H1 (cell line): ENCODE results near the gene SCN8A. TPM values are rescaled to one million over a fixed set of nuclear protein-coding genes. Genes with fewer than 3 reads are reported as not detected.

Source experiments
- CTCF ChIA-PET: fragments of 300-600 bp; sonication (Branson Sonifier 250); formaldehyde crosslinking; loops from one replicate; lab custom pipeline; 2021; ENCODE audit not compliant: partially characterized antibody; lab: Charles Lee
- POLR2A ChIA-PET: fragments of 300-600 bp; sonication (Branson Sonifier 250); formaldehyde crosslinking; loops from one replicate; lab custom pipeline; 2021; ENCODE audit warnings: inconsistent platforms; ENCODE audit not compliant: partially characterized antibody; lab: Charles Lee
- DNase-seq, 2 experiments: peaks; one replicate each; pipeline versions ENCODE4 v3.0.0 to v3.0.0-alpha.2; 2010 to 2022; ENCODE audit warnings: low spot score in 2 of 2, low read depth in 1 of 2, mixed read lengths in 1 of 2
- FAIRE-seq: peaks from 2 replicates; lab custom pipeline; 2011; peaks lifted over from hg19 to GRCh38; lab: Jason Lieb, UNC
- H2AFZ ChIP-seq: 2 replicates; pipeline ENCODE4 v1.8.1; 2012; ENCODE audit warnings: low read length, inconsistent platforms
- H2AK5ac ChIP-seq: 2 replicates; pipeline ENCODE4 v1.6.1; 2013; ENCODE audit warnings: low read depth, low read length
- H2BK120ac ChIP-seq: replicated peaks from 2 replicates; pipeline ENCODE3; 2013; ENCODE audit warnings: low read depth, low read length, inconsistent platforms
- H2BK12ac ChIP-seq: 2 replicates; pipeline ENCODE4 v1.6.1; 2013; ENCODE audit warnings: low read depth, low read length
- H2BK15ac ChIP-seq: 2 replicates; pipeline ENCODE4 v1.6.1; 2013; ENCODE audit warnings: low read length
- H2BK20ac ChIP-seq: 2 replicates; pipeline ENCODE4 v1.6.1; 2013; ENCODE audit warnings: low read length
- H2BK5ac ChIP-seq: 2 replicates; pipeline ENCODE4 v1.6.1; 2013; ENCODE audit warnings: low read depth, low read length
- H3K14ac ChIP-seq: 2 replicates; pipeline ENCODE4 v1.6.1; 2013; ENCODE audit warnings: inconsistent platforms; ENCODE audit not compliant: insufficient read length
- H3K18ac ChIP-seq: 2 replicates; pipeline ENCODE4 v1.6.1; 2013; ENCODE audit warnings: low read length; ENCODE audit errors: extremely low read depth
- H3K23ac ChIP-seq: 2 replicates; pipeline ENCODE4 v1.6.1; 2013; ENCODE audit warnings: inconsistent platforms; ENCODE audit not compliant: insufficient read length
- H3K23me2 ChIP-seq: 2 replicates; pipeline ENCODE4 v1.6.1; 2013; ENCODE audit warnings: low read depth, low read length
- H3K27ac ChIP-seq: 2 replicates; pipeline ENCODE4 v1.6.1; 2011; ENCODE audit warnings: low read depth, low read length, inconsistent platforms
- H3K27me3 ChIP-seq, 4 experiments: replicated peaks in 1 of 4; 1 replicate in 1 of 4; 2 replicates in 3 of 4; pipeline versions ENCODE4 v1.6.1 to v1.8.1; 2011 to 2013; ENCODE audit warnings: low read length in 3 of 4, mild to moderate bottlenecking in 3 of 4, inconsistent platforms in 2 of 4, mixed read lengths in 2 of 4, moderate library complexity in 1 of 4; ENCODE audit not compliant: control insufficient read depth in 3 of 4, insufficient read depth in 3 of 4; ENCODE audit errors: extremely low read depth in 1 of 4
- H3K36me3 ChIP-seq, 4 experiments: 2 replicates each; pipeline versions ENCODE4 v1.6.1 to v1.8.1; 2011 to 2013; ENCODE audit warnings: mild to moderate bottlenecking in 4 of 4, low read length in 3 of 4, moderate library complexity in 2 of 4, control low read depth in 1 of 4, inconsistent platforms in 1 of 4; ENCODE audit not compliant: insufficient read depth in 4 of 4, control insufficient read depth in 2 of 4
- H3K4ac ChIP-seq: replicated peaks from 2 replicates; pipeline ENCODE3; 2013; ENCODE audit warnings: low read length, low read depth, mixed read lengths, inconsistent platforms; ENCODE audit not compliant: insufficient read length
- H3K4me1 ChIP-seq, 4 experiments: replicated peaks in 1 of 4; 1 replicate in 1 of 4; 2 replicates in 3 of 4; pipeline versions ENCODE4 v1.6.1 to v1.8.1; 2011 to 2013; ENCODE audit warnings: low read length in 3 of 4, inconsistent platforms in 2 of 4, mixed read lengths in 1 of 4; ENCODE audit not compliant: insufficient read depth in 4 of 4, control insufficient read depth in 3 of 4
- H3K4me2 ChIP-seq, 2 experiments: 2 replicates each; pipeline versions ENCODE4 v1.6.1 to v1.8.1; 2011 to 2013; ENCODE audit warnings: low read depth in 2 of 2, low read length in 2 of 2, control low read depth in 1 of 2, inconsistent platforms in 1 of 2, mild to moderate bottlenecking in 1 of 2; ENCODE audit not compliant: insufficient read depth in 1 of 2
- H3K4me3 ChIP-seq, 4 experiments: fragments of 200-600, 300-600 bp in 1 of 4; sonication (generic), shearing (Covaris generic), sonication (Bioruptor Twin) in 1 of 4; 2 replicates each; pipeline versions ENCODE4 v1.5.1 to v1.8.1; 2011 to 2016; ENCODE audit warnings: low read length in 4 of 4, low read depth in 3 of 4, control low read depth in 2 of 4, inconsistent platforms in 2 of 4, mild to moderate bottlenecking in 2 of 4, mixed read lengths in 1 of 4, moderate library complexity in 1 of 4; ENCODE audit not compliant: insufficient read depth in 2 of 4; ENCODE audit errors: extremely low read depth in 1 of 4
- H3K56ac ChIP-seq: replicated peaks from 2 replicates; pipeline ENCODE3; 2013; ENCODE audit warnings: low read depth, mild to moderate bottlenecking, mixed read lengths, low read length, inconsistent platforms; ENCODE audit not compliant: insufficient read length
- H3K79me1 ChIP-seq: 2 replicates; pipeline ENCODE4 v1.6.1; 2013; ENCODE audit warnings: low read depth, low read length, control low read depth
- H3K79me2 ChIP-seq, 2 experiments: 2 replicates each; pipeline versions ENCODE4 v1.6.1 to v1.8.1; 2012 to 2013; ENCODE audit warnings: low read length in 2 of 2, mild to moderate bottlenecking in 2 of 2, inconsistent platforms in 1 of 2; ENCODE audit not compliant: insufficient read depth in 2 of 2, control insufficient read depth in 1 of 2
- H3K9ac ChIP-seq, 4 experiments: replicated peaks in 1 of 4; 1 replicate in 1 of 4; 2 replicates in 3 of 4; pipeline versions ENCODE4 v1.6.1 to v1.8.1; 2011 to 2013; ENCODE audit warnings: low read depth in 3 of 4, low read length in 3 of 4, control low read depth in 2 of 4, mild to moderate bottlenecking in 2 of 4, moderate library complexity in 2 of 4, inconsistent platforms in 1 of 4; ENCODE audit errors: extremely low read depth in 1 of 4
- H3K9me3 ChIP-seq, 2 experiments: 2 replicates each; pipeline versions ENCODE4 v1.6.1 to v1.8.1; 2012 to 2013; ENCODE audit warnings: mild to moderate bottlenecking in 2 of 2, moderate library complexity in 2 of 2, control low read depth in 1 of 2, inconsistent platforms in 1 of 2, low read depth in 1 of 2, low read length in 1 of 2, mixed read lengths in 1 of 2; ENCODE audit not compliant: insufficient read depth in 2 of 2
- H4K20me1 ChIP-seq, 2 experiments: replicated peaks in 1 of 2; 2 replicates each; pipeline versions ENCODE3 to v1.8.1; 2011 to 2013; ENCODE audit warnings: inconsistent platforms in 2 of 2, low read length in 2 of 2, mild to moderate bottlenecking in 1 of 2; ENCODE audit not compliant: insufficient read depth in 2 of 2, control insufficient read depth in 1 of 2
- H4K5ac ChIP-seq: 2 replicates; pipeline ENCODE4 v1.6.1; 2013; ENCODE audit warnings: low read length, low read depth, mixed read lengths, inconsistent platforms; ENCODE audit not compliant: insufficient read length
- H4K8ac ChIP-seq: 2 replicates; pipeline ENCODE4 v1.8.0; 2013; ENCODE audit warnings: mild to moderate bottlenecking, moderate library complexity, low read length, inconsistent platforms; ENCODE audit not compliant: insufficient read depth; ENCODE audit errors: extremely low read depth
- H4K91ac ChIP-seq: replicated peaks from 2 replicates; pipeline ENCODE3; 2013; ENCODE audit warnings: low read length, mixed read lengths, inconsistent platforms; ENCODE audit not compliant: insufficient read length
- BRCA1 ChIP-seq: IDR thresholded peaks from 2 replicates; pipeline ENCODE4 v1.6.1; 2012; ENCODE audit warnings: low read depth, low read length, improper control_type of control experiment
- HDAC6 ChIP-seq: IDR thresholded peaks from one replicate; pipeline ENCODE4 v1.7.1; 2012; ENCODE audit warnings: low read depth, mild to moderate bottlenecking, inconsistent platforms, low read length, moderate library complexity
- KDM1A ChIP-seq: fragments of 200-600, 300-600 bp; sonication (generic); IDR thresholded peaks from 2 replicates; pipeline ENCODE4 v1.7.1; 2016; ENCODE audit warnings: mild to moderate bottlenecking, low read length, borderline replicate concordance
- NANOG ChIP-seq: IDR thresholded peaks from 2 replicates; pipeline ENCODE4 v1.6.1; 2011; ENCODE audit warnings: low read length, low read depth, mild to moderate bottlenecking, inconsistent platforms; ENCODE audit not compliant: insufficient read depth, poor library complexity, severe bottlenecking
- POU5F1 ChIP-seq: IDR thresholded peaks from 2 replicates; pipeline ENCODE4 v1.6.1; 2011; ENCODE audit warnings: low read depth, mild to moderate bottlenecking, low read length, moderate library complexity
- SP1 ChIP-seq: IDR thresholded peaks from 2 replicates; pipeline ENCODE4 v1.6.1; 2011; ENCODE audit warnings: low read depth, low read length
- SP2 ChIP-seq: IDR thresholded peaks from 2 replicates; pipeline ENCODE4 v1.6.1; 2012; ENCODE audit warnings: mild to moderate bottlenecking, low read length, inconsistent platforms
- SUZ12 ChIP-seq: fragments of 200-600 bp; sonication (generic); IDR thresholded peaks from 2 replicates; pipeline ENCODE4 v1.6.1; 2012; ENCODE audit warnings: mild to moderate bottlenecking, inconsistent platforms, low read length, moderate library complexity, mixed read lengths
- WGBS, 2 experiments: shearing (Covaris generic) in 1 of 2; methylation state at CpG; one replicate each; pipeline versions ENCODE4 v1.1.6 to v1.1.7; 2013 to 2015; ENCODE audit warnings: low lambda C conversion rate in 2 of 2, mixed read lengths in 2 of 2, inconsistent platforms in 1 of 2, low coverage in 1 of 2, missing lambda C conversion rate in 1 of 2; ENCODE audit not compliant: insufficient replicate concordance in 2 of 2, insufficient coverage in 1 of 2, insufficient read length in 1 of 2; ENCODE audit errors: extremely low coverage in 1 of 2, missing lambda C conversion rate in 1 of 2; 5-methylcytosine and 5-hydroxymethylcytosine counted together
- polyA plus RNA-seq, 7 experiments: library from polyadenylated mRNA; depleted of rRNA in 3 of 7; stranded (reverse) in 5 of 7; unstranded in 2 of 7; fragments of >200 nt in 5 of 7; fragments of 200-250 nt in 2 of 7; gene quantifications; 1 replicate in 5 of 7; 2 replicates in 1 of 7; 4 replicates in 1 of 7; pipeline versions ENCODE4 v1.2.1 to v1.2.3, GENCODE V29; 2011 to 2013; ENCODE audit warnings: missing spikeins in 2 of 7, mixed read lengths in 2 of 7
- total RNA-seq: library from RNA; stranded (reverse); fragmentation: NEBNext Ultra II Directional; extraction: Animal tissue kit (Norgen Biotek cat#: 25700); gene quantifications from 2 replicates; pipeline ENCODE4 v1.2.1, GENCODE V29; 2021
- TF ChIP-seq, protein P1 (sequence below): IDR thresholded peaks from 2 replicates; pipeline ENCODE4 v1.6.1; 2011; ENCODE audit warnings: low read length, improper control_type of control experiment
- TF ChIP-seq, protein P2 (sequence below): IDR thresholded peaks from 2 replicates; pipeline ENCODE4 v1.6.1; 2012; ENCODE audit warnings: low read length, inconsistent platforms

Gene SCN8A
- total and polyA plus RNA-seq, 2 of the 8 experiments (the other 6 are each of a cell fraction or from before 2014, with no cell fraction given): 6.3 to 10.7 TPM

DNA sequence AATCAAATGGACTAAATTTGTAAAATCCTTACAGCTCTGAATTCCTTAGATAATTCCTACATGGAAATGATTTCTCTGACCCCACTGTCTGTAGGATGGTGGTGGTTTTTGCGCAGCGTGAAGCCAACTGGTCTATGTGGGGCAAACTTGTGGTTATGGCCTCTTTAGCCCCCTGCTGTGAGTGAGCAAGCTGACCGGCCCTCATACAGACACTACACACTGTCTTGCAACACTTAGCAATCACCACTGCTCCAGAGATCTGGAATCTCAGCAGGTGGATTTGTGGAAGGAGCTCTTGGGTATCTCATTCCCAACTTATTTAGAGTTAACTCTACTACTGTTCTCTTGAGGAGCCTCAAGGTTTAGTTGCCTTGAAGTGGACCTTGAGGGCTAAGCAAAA, 70.2 kb downstream of the SCN8A start:
- WGBS, 2 experiments: 89% methylated on average over 3 of the region's 3 CpGs; no CpG with 5 or more reads in 1 of the 2 experiments
- no peak overlapping the region for H4K5ac ChIP-seq
- TF ChIP-seq, protein P1, sequence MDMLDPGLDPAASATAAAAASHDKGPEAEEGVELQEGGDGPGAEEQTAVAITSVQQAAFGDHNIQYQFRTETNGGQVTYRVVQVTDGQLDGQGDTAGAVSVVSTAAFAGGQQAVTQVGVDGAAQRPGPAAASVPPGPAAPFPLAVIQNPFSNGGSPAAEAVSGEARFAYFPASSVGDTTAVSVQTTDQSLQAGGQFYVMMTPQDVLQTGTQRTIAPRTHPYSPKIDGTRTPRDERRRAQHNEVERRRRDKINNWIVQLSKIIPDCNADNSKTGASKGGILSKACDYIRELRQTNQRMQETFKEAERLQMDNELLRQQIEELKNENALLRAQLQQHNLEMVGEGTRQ: no peak
- TF ChIP-seq BRCA1 (no peak), KDM1A (no peak), HDAC6 (no peak), SUZ12 (no peak), NANOG (no peak), SP2 (no peak), SP1 (no peak), POU5F1 (no peak)
- TF ChIP-seq, protein P2, sequence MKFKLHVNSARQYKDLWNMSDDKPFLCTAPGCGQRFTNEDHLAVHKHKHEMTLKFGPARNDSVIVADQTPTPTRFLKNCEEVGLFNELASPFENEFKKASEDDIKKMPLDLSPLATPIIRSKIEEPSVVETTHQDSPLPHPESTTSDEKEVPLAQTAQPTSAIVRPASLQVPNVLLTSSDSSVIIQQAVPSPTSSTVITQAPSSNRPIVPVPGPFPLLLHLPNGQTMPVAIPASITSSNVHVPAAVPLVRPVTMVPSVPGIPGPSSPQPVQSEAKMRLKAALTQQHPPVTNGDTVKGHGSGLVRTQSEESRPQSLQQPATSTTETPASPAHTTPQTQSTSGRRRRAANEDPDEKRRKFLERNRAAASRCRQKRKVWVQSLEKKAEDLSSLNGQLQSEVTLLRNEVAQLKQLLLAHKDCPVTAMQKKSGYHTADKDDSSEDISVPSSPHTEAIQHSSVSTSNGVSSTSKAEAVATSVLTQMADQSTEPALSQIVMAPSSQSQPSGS: no peak

More for the DNA sequence above, 70.2 kb downstream of the SCN8A start:
- Histone ChIP-seq H3K14ac (no peak overlapping the region), H3K27ac (no peak overlapping the region), H3K4me3 (no peak overlapping the region), H2BK15ac (no peak overlapping the region), H3K27me3 (peaks cover 0 to 1% (median 0%) of the 10 kb centered on the region in 4 experiments; a peak in 1 of 7 replicates), H3K23ac (no peak overlapping the region), H2BK12ac (no peak overlapping the region), H3K23me2 (no peaks in the 10 kb centered on the region), H3K9ac (no peak overlapping the region), H2AK5ac (no peak overlapping the region), H4K20me1 (peaks cover 0 to 2% of the 10 kb centered on the region in 2 experiments), H3K4me1 (peaks cover 0 to 5% (median 3%) of the 10 kb centered on the region in 4 experiments; a peak in 4 of 7 replicates), H3K4ac (no peak overlapping the region), H3K79me1 (no peaks in the 10 kb centered on the region; the same call in 1 of the 2 replicates), H2BK5ac (no peak overlapping the region), H4K91ac (no peak overlapping the region), H4K8ac (no peak overlapping the region), H2AFZ (no peak overlapping the region), H3K18ac (no peak overlapping the region), H3K79me2 (peaks cover 0 to 18% of the 10 kb centered on the region in 2 experiments; a peak in 1 of 4 replicates), H3K9me3 (no peaks in the 10 kb centered on the region), H2BK120ac (no peak overlapping the region), H3K36me3 (peaks cover 0 to 7% (median 1%) of the 10 kb centered on the region in 4 experiments; a peak in 3 of 8 replicates), H2BK20ac (no peak overlapping the region), H3K56ac (no peak overlapping the region), H3K4me2 (no peak overlapping the region)
- ChIA-PET POLR2A (interaction anchor here (1.3 kb wide), 1 partner anchor 9 kb away, joined by 3 read pairs; no protein-coding TSS in a partner anchor), CTCF (interaction anchor here (0.7 kb wide), 1 partner anchor 443 kb away, joined by 3 read pairs; the partner anchor contains the start of gene POU6F1)
- no peak for FAIRE-seq
- DNase-seq: no peak
